GM18517 (cell line): ENCODE results near the gene ELOVL4.

Source experiments
- ATAC-seq: cut with Tn5 transposase; IDR thresholded peaks from one replicate; pipeline ENCODE4 v1.9.1; 2021; ENCODE audit warnings: mild to moderate bottlenecking, moderate library complexity; ENCODE audit not compliant: unreplicated experiment

Gene ELOVL4

DNA sequence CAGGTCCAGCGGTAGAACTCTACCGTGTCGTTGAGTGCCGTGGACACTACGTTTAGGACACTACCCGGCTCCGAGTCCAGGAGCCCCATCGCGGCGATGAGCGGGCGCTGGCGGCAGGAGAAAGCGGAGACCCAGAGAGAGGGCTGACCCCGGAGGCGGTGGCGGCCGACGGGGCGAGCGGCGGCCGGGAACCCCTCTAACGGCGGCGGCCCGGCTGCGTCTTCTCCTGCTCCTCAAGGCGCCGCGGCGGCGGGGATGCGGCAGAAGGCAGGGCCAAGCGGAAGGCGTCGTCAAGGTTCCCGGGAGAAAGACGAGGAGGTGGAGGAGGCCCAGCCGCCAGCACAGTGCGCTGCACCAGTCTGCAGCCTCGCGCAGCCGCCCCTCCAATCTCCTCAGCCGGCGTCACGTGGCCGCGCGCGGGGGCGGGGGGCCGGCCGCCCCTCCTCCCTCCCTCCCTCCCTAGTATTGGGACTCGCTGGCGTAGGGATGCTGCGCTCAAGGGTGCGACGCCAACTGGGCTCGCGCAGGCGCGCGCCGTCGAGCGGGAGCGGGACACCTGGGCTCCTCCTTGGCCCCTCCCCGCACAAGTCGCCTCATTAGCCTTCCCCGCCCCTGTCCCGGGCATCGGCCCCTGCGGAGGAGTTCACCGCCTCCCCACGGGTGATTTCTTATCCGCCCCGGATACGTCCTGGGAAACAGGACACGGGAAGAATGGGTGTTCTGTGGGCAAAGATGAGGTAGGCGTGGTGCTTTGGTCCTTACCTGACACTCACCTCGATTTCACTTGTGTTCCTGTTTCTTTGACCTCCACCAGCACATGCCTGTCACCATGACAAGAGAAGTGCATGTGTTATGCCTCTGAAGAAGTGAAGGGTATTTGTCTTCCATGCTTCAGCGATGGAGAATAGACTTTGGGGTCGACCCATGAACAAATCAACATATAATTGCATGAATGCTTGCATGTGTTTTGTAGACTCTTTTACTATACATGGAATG, at the start of gene ELOVL4:
Gene ELOVL4 (minus strand): TSS at position 363 of the 996 bp plus-strand sequence. CDS start 274 bp downstream, at position 89.
- ATAC-seq: peak; percentile 45

DNA sequence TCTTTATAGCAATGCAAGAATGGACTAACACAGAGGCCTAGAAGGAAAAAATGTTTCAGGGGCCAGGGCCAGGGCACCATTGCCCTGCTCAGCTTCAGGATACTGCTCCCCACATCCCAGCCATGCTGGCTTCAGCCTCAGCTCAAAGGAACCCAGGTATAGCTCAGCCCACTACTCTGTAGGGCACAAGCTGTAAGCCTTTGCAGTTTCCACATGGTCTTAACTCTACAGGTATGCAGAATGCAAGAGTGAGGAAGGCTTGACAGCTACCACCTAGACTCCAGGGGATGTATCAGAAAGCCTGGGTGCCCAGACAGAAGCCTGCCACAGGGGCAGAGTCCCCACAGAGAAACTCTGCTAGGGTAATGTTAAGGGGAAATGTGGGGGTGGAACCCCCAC, 46.6 kb upstream of the ELOVL4 start:
- no peak for ATAC-seq

DNA sequence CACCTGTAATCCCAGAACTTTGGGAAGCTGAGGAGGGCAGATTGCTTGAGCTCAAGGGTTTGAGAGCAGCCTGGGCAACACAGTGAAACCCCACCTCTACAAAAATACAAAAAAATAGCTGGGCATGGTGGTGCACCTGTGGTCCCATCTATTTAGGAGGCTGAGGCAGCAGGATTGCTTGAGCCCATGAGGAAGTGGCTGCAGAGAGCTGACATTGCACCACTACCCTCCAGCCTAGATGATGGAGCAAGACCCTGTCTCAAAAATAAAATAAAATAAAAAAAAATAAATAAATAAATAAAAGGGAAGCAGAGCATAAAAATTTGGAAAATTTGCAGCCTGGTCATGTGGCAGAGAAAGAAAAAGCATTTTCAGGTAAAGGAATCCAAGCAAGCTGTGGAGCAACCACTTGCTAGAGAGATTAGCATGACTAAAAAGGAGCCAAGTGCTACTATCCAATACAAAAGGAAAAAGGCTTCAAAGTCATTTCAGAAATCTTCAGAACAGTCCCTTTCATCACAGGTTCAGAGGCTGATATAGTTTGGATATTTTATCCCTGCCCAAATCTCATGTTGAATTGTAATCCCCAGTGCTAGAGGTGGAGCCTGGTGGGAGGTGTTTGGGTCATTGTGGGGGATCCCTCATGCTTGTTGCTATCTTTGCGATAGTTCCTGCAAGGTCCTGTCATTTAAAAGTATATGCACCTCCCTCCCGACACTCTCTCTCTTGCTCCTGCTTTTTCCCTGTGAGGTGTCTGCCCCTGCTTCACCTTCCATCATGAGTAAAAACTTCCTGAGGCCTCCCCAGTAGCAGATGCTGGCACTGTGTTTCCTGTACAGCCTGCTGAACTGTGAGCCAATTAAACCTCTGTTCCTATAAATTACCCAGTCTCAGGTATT, 45.9 kb upstream of the ELOVL4 start:
- ATAC-seq: no peak

DNA sequence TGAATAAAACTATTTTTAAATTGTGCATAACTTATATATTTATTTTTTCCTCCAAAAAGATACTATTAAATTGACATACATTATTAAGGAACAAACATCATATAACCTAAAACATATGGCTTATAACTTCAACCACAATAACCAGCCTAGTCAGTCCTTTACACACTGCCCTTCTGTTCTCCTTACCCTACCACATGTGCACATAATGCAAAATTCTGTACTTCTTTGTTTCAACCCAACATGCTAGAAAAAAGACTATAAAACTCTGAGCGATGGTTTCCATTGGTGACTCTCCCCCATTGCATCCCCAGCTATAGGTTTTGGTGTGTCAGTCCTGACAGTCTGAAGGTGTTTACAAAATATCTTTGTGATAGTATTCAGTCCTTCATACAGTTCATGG, 42.3 kb upstream of the ELOVL4 start:
- ATAC-seq: no peak

DNA sequence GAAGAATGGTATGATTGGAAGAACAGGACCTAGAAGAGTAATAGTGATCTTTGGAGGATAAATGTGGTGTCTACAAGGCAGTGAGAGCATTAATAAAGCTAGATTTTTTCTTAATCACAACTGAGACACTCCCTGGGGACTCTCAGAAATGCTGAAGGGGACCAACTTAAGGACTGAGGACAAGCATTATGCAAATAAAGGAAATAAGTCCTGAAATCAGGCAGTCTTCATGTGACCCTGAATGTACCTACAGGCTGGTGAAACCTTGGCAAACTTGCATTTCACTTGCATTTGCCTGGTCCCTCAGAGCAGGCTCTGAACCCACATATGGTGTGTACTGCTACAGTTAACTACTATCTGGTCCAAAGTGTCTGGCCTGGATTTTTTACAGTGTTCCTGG, 37.8 kb upstream of the ELOVL4 start:
- ATAC-seq: no peak

DNA sequence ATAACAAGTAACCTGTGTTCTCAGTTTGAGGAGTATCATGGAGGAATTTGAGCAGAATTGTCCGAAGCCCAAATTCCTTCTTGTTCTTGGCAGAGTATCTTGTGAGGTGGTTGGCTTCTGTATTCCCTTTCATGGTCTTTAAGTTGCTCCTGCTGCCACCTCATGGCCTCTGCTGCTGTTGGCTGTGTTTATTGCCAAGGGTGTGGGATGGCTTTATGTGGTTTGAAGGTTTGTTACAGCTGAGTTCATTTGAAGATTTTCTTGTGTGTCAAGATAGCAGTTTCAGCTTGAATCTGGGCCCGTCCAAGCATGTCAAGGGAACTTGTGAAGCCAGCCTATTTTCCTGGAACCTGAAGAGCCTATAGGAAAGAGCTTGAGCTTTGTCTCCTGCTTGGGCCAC, 36.9 kb upstream of the ELOVL4 start:
- peak; percentile 52 for ATAC-seq

DNA sequence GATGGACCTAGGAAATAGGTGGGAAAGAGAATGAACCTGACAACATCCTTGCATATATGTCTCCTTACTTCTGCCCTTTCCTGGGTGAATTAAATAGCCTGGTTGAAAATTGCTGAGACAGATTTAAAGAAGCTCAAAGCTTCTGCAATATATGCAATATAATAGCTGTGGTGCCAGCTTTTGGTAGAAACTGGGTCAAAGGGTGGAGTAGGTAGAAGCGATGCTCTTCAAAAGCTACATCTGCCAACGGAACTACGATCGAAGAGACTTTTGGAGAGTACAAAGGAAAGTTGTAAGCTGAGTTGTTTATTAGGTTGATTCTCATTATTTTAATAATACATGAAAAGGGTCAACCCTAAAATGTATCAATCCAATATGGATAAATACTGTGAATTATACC, 34.3 kb upstream of the ELOVL4 start:
- no peak for ATAC-seq

DNA sequence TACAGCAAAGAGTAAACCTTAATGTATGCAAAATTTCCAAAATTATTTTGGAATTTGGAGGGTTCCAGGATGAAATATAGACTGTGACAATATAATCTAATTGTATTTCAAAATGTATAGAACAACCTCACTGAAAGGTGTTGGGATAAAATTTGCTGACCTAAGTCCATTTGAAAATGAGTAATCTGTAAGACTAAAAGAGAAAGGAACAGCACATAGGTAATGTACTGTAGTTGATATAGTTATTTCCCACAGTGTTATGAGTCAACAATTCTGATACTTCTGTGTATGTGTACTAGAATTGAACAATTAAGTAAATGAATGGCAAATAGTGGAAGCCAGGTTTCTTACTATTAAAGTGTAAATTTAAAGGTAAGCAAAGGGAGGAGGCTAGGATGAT, 23.8 kb upstream of the ELOVL4 start:
- no peak for ATAC-seq

DNA sequence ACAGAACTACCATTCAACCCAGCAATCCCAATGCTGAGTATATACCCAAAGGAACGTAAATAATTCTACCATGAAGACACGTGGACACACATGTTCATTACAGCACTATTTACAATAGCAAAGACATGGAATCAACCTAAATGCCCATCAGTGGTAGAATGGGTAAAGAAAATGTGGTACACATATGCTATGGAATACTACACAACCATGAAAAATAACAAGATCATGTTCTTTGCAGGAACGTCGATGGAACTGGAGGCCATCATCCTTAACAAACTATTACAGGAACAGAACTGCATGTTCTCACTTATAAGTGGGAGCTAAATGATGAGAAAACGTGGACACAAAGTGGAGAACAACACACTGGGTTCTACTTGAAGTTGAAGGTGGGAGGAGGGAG, 22.4 kb upstream of the ELOVL4 start:
- ATAC-seq: no peak

DNA sequence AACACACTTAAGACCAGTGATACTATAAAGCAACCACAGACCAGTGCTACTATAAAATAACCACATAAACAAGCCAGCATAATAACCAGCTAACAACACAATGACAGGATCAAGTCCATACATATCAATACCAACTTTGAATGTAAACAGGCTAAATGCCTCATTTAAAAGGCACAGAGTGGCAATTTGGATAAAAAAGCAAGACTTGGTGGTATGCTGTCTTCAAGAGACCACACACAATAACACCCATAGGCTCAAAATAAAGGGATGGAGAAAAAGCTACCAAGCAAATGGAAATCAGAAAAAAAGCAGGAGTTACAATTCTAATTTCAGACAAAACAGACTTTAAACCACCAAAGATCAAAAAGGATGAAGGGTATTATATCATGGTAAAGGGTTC, 19.8 kb upstream of the ELOVL4 start:
- ATAC-seq: no peak

DNA sequence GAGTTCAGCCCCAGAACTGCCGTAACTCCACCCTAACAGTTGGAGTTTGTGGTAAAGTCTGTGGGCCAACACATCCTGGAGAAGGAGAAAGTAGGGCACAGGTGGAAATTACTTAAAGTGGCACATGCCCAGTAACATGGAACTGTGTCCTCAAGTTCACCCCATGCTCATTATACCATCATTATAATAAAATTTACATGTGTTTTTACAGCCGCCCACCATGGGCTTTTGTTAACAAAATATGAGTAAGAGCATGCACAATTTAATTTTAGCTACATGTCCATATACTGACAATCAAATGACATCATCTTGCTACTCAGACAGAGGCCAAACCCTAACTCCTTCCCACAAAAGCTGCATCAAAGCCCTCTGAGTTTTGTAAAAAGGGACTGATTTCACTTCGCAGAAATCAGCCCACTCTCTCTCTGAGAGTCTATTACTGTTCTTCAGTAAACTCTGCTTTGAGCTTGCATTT, 17.3 kb upstream of the ELOVL4 start:
- ATAC-seq: no peak

DNA sequence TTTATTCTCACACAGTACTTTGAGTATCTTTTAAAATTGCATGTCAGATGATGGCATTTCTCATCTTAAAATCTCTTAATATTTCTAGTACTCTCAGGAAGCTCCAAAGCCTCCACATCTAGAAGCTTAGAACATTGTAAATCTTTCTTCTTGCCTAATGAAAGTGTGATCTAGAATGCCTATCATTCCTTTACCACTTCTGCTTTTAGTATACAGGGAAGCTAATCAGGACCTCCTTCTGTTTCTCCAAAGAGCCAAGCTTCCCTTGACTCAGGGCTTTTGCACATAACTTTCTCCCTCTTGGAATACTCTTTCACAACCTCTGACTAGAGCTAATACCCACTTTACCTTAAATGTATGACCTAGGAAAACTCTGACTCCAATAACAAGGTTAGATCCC, 7.5 kb upstream of the ELOVL4 start:
- ATAC-seq: no peak

DNA sequence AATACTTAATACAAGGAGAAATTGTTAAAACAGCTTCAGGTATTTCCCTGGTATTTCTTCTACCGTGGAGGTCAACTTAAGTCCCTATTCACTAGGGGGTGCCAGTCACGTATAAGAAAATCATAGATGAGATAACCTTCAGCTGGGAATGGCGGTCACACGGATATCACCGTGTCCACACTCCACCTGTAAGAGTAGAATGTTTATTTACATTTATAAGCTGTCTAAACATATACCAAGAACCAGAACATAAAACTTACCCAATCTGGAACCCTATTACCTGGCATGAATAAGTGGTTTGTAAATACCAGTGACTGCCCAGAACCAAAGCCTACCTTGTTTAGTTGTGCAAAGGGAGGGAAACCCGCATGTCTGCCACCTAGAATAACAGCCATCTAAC, 1.9 kb upstream of the ELOVL4 start:
- ATAC-seq: peak; percentile 54

DNA sequence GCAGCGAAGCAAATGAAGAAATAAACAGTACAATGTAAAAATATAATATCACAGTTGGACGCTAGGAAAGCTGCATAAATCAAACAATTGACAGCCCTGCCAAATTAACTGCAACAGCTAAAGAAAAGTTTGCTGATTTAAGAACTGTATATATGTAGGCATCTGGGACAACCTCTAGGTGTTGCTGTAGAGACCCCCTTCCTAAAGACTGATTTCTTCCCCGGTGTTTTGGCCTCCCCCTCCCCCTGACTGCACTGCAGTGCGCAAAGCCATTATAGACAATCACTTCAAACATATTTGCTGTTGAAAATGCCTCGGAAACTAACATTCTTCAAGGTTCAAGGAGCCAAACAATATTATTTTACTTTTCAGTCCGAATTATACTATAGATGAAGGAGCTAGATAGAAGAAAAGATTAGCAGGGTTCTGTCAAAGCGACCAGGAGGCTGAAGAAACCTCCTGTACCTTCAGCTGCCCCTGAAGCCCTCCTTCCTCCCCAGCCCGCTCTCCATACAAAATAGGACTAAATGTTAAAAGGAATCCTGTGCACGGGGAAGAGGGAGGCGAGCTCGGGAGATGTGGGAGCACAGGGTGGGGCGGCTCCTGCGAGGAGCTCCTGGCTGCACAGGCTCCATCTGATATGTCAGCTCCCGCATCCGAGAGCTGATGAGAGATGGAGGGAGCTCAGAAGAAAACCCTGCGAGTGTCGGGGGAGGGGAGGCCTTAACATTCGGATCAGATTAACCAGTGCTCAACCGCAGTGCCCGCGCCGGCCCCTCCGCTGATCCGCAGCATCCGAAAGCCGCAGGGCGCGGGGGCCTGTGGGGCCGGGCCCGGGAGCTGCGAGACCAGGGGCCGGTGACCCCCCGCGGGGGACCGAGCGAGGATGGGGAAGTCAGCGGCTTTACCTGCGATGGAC, 822 bp downstream of the ELOVL4 start:
- peak; percentile 18 for ATAC-seq

DNA sequence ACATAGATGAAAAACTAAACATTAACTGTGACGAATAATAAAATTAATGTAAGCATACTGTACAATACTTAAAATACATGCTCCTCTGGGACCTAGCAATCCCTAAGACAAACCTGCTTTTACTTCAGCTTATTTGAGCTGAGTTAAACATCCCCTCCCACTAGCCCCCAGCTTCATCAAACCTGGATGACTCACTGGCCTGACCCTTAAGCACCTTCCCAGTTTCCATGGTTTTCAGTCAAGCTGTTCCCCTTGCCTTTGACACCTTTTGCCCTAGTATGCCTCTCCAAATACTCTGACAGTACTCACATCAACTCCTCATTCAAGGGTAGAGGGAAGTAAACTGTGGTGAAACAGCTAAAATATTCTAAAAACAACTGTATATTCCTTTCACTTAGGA, 4.2 kb downstream of the ELOVL4 start:
- no peak for ATAC-seq

DNA sequence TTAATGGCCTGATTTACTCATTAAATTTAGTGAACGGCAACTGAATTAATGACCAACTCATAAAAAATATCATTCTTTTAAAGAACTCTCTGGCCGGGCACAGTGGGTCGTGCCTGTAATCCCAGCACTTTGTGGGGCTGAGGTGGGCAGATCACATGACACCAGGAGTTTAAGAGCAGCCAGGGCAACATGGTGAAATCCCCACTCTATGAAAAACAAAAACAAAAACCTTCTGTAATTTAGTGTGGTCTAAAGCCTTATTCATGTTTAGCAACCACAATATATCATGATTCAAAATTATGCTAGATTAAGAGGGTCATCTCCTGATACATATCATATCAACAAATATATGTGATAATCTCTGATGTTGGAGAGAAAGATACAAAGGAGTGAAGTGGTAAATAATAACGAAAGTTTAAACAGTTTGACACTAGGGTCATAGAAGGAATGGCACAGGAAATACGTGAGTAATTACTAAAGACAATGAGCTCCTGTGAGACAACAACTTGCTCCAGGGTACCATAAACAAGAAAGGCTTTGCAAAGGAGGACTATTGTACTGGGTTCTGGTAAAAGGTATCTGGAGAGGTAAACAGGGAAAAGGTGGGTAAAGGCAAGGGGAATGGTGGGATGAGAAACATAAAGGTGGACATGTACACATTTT, 5.7 kb downstream of the ELOVL4 start:
- no peak for ATAC-seq

DNA sequence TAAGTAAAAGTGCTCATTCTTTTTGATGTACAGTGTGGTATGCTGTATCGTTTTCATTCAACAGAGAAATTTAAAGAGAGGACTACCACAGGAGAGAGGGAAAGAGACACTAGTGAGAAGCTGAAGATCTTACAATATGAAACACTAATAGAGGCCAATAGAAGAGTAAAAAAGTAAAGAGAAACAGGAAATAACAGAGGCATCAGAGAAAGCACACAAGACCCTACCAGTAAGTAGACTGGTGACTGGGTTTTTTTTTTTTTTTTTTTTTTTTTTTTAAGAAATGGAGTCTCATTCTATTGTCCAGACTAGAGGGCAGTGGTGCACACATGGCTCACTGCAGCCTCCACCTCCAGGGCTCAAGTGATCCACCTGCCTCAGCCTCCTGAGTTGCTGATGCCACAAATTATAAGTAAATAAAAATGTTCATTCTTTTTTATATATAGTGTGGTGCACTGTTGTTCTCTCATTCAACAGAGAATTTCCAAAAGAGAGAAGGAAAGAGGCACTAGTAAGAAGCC, 18.8 kb downstream of the ELOVL4 start:
- ATAC-seq: no peak

DNA sequence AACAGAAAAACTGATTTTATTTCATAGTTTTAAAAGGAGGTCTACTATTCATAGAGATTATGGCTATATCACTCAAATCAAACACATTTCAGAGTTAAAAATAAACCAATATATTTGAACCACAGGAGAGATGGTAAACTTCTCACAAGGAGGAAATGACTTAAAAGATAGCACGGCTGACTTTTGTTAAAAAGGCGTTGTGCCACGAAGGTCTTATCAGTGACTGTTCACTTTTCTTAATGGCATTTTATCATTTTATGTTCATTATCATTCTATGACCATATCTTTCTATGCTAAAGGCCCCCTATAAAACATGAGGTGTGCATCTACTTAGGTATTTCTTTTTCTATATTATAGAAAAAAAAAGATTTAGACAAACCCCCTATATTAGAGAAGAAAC, 19.6 kb downstream of the ELOVL4 start:
- no peak for ATAC-seq

DNA sequence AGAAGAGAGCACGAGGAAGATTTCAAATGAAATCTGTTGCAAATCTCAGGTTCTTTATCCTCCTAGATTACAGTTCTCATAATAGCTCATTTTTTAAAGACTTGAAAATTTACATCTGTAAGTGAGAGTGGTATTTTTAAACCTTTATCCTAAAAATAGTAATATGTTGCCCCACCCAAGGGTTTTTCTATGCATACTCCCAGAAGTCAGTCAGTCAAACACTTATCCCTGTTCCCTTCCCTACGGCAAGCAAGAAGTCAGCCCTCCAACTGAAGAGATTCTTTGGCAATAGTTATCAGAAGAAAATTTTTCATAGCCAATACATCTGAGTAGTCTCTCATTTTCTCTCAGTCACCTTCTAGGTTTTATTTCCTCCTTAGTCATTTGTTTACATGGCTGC, 24.1 kb downstream of the ELOVL4 start:
- no peak for ATAC-seq

DNA sequence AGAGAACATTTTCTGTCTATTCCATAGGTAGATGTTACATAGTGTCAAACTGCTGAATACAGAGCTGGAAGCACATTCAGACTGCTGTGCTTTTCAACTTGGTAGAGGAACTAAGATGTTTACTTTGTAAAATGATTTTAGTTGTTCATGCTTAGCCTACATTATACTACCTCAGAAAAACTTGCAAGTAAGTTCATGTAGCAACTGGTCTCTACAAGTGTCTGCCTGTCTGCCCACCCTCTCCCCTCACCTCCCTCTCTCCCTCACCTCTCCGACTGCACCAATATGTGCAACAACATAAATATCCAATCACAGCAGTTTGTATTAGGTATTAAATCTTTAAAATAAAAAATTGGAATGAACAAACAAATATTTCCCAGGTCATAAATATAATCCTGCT, 25.3 kb downstream of the ELOVL4 start:
- no peak for ATAC-seq
